CD8-positive, alpha-beta memory T cell (primary cell): ENCODE data around the gene MED7. TPM values are rescaled to one million over a fixed set of nuclear protein-coding genes. Genes with fewer than 3 reads are reported as not detected.

Experiments used
- CTCF ChIA-PET: fragments of 350-600 bp; sonication (Branson Sonifier 250); formaldehyde crosslinking; loops from one replicate; lab custom pipeline; 2021; ENCODE audit warnings: antibody characterized with exemption; lab: Charles Lee
- POLR2A ChIA-PET: fragments of 350-600 bp; sonication (Branson Sonifier 250); formaldehyde crosslinking; loops from one replicate; lab custom pipeline; 2021; ENCODE audit warnings: antibody characterized with exemption; lab: Charles Lee
- DNase-seq, 5 donors: peaks; one replicate each; pipeline versions ENCODE4 v3.0.0 to v3.0.0-alpha.2; 2020 to 2022; ENCODE audit warnings: mixed read lengths in 1 of 5
- H3K27ac ChIP-seq: one replicate; pipeline ENCODE4 v1.7.0; 2013; ENCODE audit warnings: low read depth, mild to moderate bottlenecking, low read length, moderate library complexity
- H3K27me3 ChIP-seq: 2 replicates; pipeline ENCODE4 v1.7.0; 2013; ENCODE audit warnings: low read length, mild to moderate bottlenecking; ENCODE audit not compliant: insufficient read depth, poor library complexity, severe bottlenecking
- H3K36me3 ChIP-seq: 2 replicates; pipeline ENCODE4 v1.7.0; 2013; ENCODE audit warnings: mild to moderate bottlenecking, low read length, moderate library complexity; ENCODE audit not compliant: insufficient read depth
- H3K4me1 ChIP-seq: 2 replicates; pipeline ENCODE4 v1.7.0; 2013; ENCODE audit warnings: mild to moderate bottlenecking, low read length, moderate library complexity; ENCODE audit not compliant: insufficient read depth
- H3K4me3 ChIP-seq: 2 replicates; pipeline ENCODE4 v1.7.0; 2013; ENCODE audit warnings: mild to moderate bottlenecking, low read length
- H3K9me3 ChIP-seq: 2 replicates; pipeline ENCODE4 v1.7.0; 2013; ENCODE audit warnings: mild to moderate bottlenecking, low read length
- H3K27ac Mint-ChIP-seq, 8 donors: one replicate each; pipeline ENCODE4 v1.8.0; 2020 to 2021; ENCODE audit warnings: mixed read lengths in 8 of 8, mild to moderate bottlenecking in 6 of 8, inconsistent platforms in 3 of 8, moderate library complexity in 3 of 8
- H3K27me3 Mint-ChIP-seq, 2 donors: one replicate each; pipeline ENCODE4 v1.8.0; 2020 to 2021; ENCODE audit warnings: mixed read lengths in 2 of 2, mild to moderate bottlenecking in 1 of 2, moderate library complexity in 1 of 2
- H3K36me3 Mint-ChIP-seq, 3 donors: one replicate each; pipeline ENCODE4 v1.8.0; 2020 to 2021; ENCODE audit warnings: mixed read lengths in 3 of 3, inconsistent platforms in 1 of 3, mild to moderate bottlenecking in 1 of 3
- H3K4me1 Mint-ChIP-seq, 3 donors: one replicate each; pipeline ENCODE4 v1.8.0; 2020 to 2021; ENCODE audit warnings: mixed read lengths in 3 of 3, inconsistent platforms in 1 of 3, mild to moderate bottlenecking in 1 of 3
- H3K4me3 Mint-ChIP-seq, 7 donors: one replicate each; pipeline ENCODE4 v1.8.0; 2020 to 2021; ENCODE audit warnings: mixed read lengths in 7 of 7, mild to moderate bottlenecking in 6 of 7, moderate library complexity in 4 of 7, inconsistent platforms in 2 of 7
- H3K9me3 Mint-ChIP-seq, 5 donors: one replicate each; pipeline ENCODE4 v1.8.0; 2020 to 2022; ENCODE audit warnings: mixed read lengths in 5 of 5, mild to moderate bottlenecking in 3 of 5, moderate library complexity in 2 of 5, inconsistent platforms in 1 of 5
- polyA plus RNA-seq: library from polyadenylated mRNA; unstranded; fragments of 300-500 nt; fragmentation: Illumina TruSeq; gene quantifications from one replicate; pipeline ENCODE4 v1.2.3, GENCODE V29; 2021
- total RNA-seq, 2 experiments: library from RNA; stranded (reverse); gene quantifications; one replicate each; pipeline ENCODE4 v1.2.3, GENCODE V29; 2021

The MED7 gene
- total and polyA plus RNA-seq, 3 experiments from 2014 or later = 12.6 to 15.7 (median 14.7) TPM

- Histone ChIP-seq H3K27me3 (no peaks in the 10 kb centered on the region), H3K4me1 (peaks cover 36% of the 10 kb centered on the region), H3K9me3 (no peaks in the 10 kb centered on the region), H3K36me3 (no peaks in the 10 kb centered on the region), H3K4me3 (peak overlapping the region; percentile 37), H3K27ac (no peak overlapping the region)
- peaks cover 44 to 74% (median 64%) of the 10 kb centered on the region in 3 donors for H3K4me1 Mint-ChIP-seq
- CTCF ChIA-PET = interaction anchor here (0.8 to 2.0 kb wide), 5 partner anchors 8 to 55 kb away, joined by 3 to 8 read pairs (median 4); partner anchors contain the start of gene ITK
- H3K4me3 Mint-ChIP-seq = peak overlapping the region in 6 of 7 donors; percentile 43 to 70 (median 58)
- peaks cover 0 to 5% (median 0%) of the 10 kb centered on the region in 5 donors for H3K9me3 Mint-ChIP-seq
- peak overlapping the region; percentile 31 to 96 (median 91) for H3K27ac Mint-ChIP-seq
- H3K27me3 Mint-ChIP-seq = no peaks in the 10 kb centered on the region
- POLR2A ChIA-PET = interaction anchor here (0.6 to 1.5 kb wide), 4 partner anchors 8 to 90 kb away, joined by 3 to 7 read pairs (median 4); partner anchors contain the start of gene ITK
- peak; percentile 52 to 81 (median 74) for DNase-seq
- peaks cover 0 to 8% (median 0%) of the 10 kb centered on the region in 3 donors for H3K36me3 Mint-ChIP-seq
Measured at GRCh38 chr5:157172403-157172802, 29.7 kb upstream of the MED7 start.

GRCh38 chr5:157168286-157168685 is 25.6 kb upstream of the MED7 start:
- no peaks in the 10 kb centered on the region for H3K9me3 ChIP-seq
- Mint-ChIP-seq H3K27ac (peak overlapping the region in 3 of 8 donors; percentile 66 to 77 (median 70)), H3K27me3 (no peaks in the 10 kb centered on the region), H3K4me3 (peak overlapping the region in 1 of 7 donors; percentile 32), H3K9me3 (peaks cover 0 to 5% (median 0%) of the 10 kb centered on the region in 5 donors), H3K4me1 (peaks cover 46 to 74% (median 55%) of the 10 kb centered on the region in 3 donors), H3K36me3 (peaks cover 0 to 8% (median 0%) of the 10 kb centered on the region in 3 donors)
- ChIA-PET POLR2A (interaction anchor here (0.6 to 1.1 kb wide), 3 partner anchors 11 to 15 kb away, joined by 3 to 4 read pairs (median 3); no protein-coding TSS in a partner anchor), CTCF (interaction anchor here (1.0 to 1.9 kb wide), 8 partner anchors 9 to 104 kb away, joined by 3 to 14 read pairs (median 4); no protein-coding TSS in a partner anchor)
- H3K4me3 ChIP-seq = no peak overlapping the region
- no peaks in the 10 kb centered on the region for H3K36me3 ChIP-seq
- no peak for DNase-seq
- H3K27me3 ChIP-seq = no peaks in the 10 kb centered on the region
- no peak overlapping the region for H3K27ac ChIP-seq
- peaks cover 39% of the 10 kb centered on the region for H3K4me1 ChIP-seq

- Histone ChIP-seq H3K4me1 (peaks cover 28% of the 10 kb centered on the region), H3K9me3 (no peaks in the 10 kb centered on the region), H3K36me3 (no peaks in the 10 kb centered on the region), H3K27ac (no peak overlapping the region), H3K4me3 (no peak overlapping the region), H3K27me3 (no peaks in the 10 kb centered on the region)
- Mint-ChIP-seq H3K36me3 (peaks cover 0 to 8% (median 0%) of the 10 kb centered on the region in 3 donors), H3K27ac (peak overlapping the region; percentile 44 to 96 (median 84)), H3K4me1 (peaks cover 37 to 71% (median 52%) of the 10 kb centered on the region in 3 donors), H3K9me3 (peaks cover 0 to 5% (median 0%) of the 10 kb centered on the region in 5 donors), H3K27me3 (no peaks in the 10 kb centered on the region), H3K4me3 (peak overlapping the region in 6 of 7 donors; percentile 42 to 74 (median 59))
- ChIA-PET POLR2A (interaction anchor here (0.7 to 1.1 kb wide), 5 partner anchors 12 to 33 kb away, joined by 3 to 5 read pairs (median 3); no protein-coding TSS in a partner anchor), CTCF (interaction anchor here (1.0 to 1.9 kb wide), 11 partner anchors 10 to 105 kb away, joined by 3 to 14 read pairs (median 3); no protein-coding TSS in a partner anchor)
- DNase-seq = no peak
Measured at GRCh38 chr5:157167214-157167621, 24.6 kb upstream of the MED7 start.

- Histone ChIP-seq H3K27ac (no peak within 1 kb of the TSS), H3K9me3 (no peaks in the 10 kb centered on the region), H3K36me3 (no peaks in the 10 kb centered on the region), H3K4me3 (no peak within 1 kb of the TSS), H3K27me3 (no peaks in the 10 kb centered on the region), H3K4me1 (peaks cover 21% of the 10 kb centered on the region)
- POLR2A ChIA-PET = interaction anchor here (0.6 to 0.9 kb wide), 2 partner anchors 17 to 98 kb away, joined by 3 to 4 read pairs; no protein-coding TSS in a partner anchor
- peaks cover 0 to 8% (median 0%) of the 10 kb centered on the region in 3 donors for H3K36me3 Mint-ChIP-seq
- peaks cover 31 to 66% (median 49%) of the 10 kb centered on the region in 3 donors for H3K4me1 Mint-ChIP-seq
- peak within 1 kb of the TSS in 4 of 7 donors; percentile 21 to 70 (median 59) for H3K4me3 Mint-ChIP-seq
- peak within 1 kb of the TSS in 7 of 8 donors; percentile 44 to 89 (median 75) for H3K27ac Mint-ChIP-seq
- peaks cover 0 to 5% (median 0%) of the 10 kb centered on the region in 5 donors for H3K9me3 Mint-ChIP-seq
- DNase-seq = no peak
- CTCF ChIA-PET = interaction anchor here (1.0 to 1.9 kb wide), 10 partner anchors 9 to 106 kb away, joined by 3 to 14 read pairs (median 4); no protein-coding TSS in a partner anchor
- H3K27me3 Mint-ChIP-seq = no peaks in the 10 kb centered on the region
Measured at GRCh38 chr5:157166214-157167213, 23.8 kb upstream of the MED7 start, which contains the start of gene GARIN3. Gene GARIN3, minus strand, starts transcription at chr5:157166264. Its CDS starts 96 bp downstream, at chr5:157166168.

GRCh38 chr5:157165668-157166067 is 23.0 kb upstream of the MED7 start:
- DNase-seq = no peak
- H3K4me3 ChIP-seq = no peak overlapping the region
- peaks cover 21% of the 10 kb centered on the region for H3K4me1 ChIP-seq
- H3K4me3 Mint-ChIP-seq = no peak overlapping the region
- no peaks in the 10 kb centered on the region for H3K27me3 ChIP-seq
- CTCF ChIA-PET = no interaction called here
- peaks cover 0 to 5% (median 0%) of the 10 kb centered on the region in 5 donors for H3K9me3 Mint-ChIP-seq
- peaks cover 0 to 8% (median 0%) of the 10 kb centered on the region in 3 donors for H3K36me3 Mint-ChIP-seq
- no peak overlapping the region for H3K27ac ChIP-seq
- H3K9me3 ChIP-seq = no peaks in the 10 kb centered on the region
- POLR2A ChIA-PET = interaction anchor here (0.6 kb wide), 1 partner anchor 99 kb away, joined by 3 read pairs; no protein-coding TSS in a partner anchor
- H3K36me3 ChIP-seq = no peaks in the 10 kb centered on the region
- H3K4me1 Mint-ChIP-seq = peaks cover 30 to 65% (median 48%) of the 10 kb centered on the region in 3 donors
- H3K27ac Mint-ChIP-seq = peak overlapping the region in 2 of 8 donors; percentile 3 to 44
- H3K27me3 Mint-ChIP-seq = no peaks in the 10 kb centered on the region

- no peaks in the 10 kb centered on the region for H3K36me3 ChIP-seq
- ChIA-PET CTCF (no interaction called here), POLR2A (no interaction called here)
- no peak overlapping the region for H3K4me3 ChIP-seq
- H3K27me3 Mint-ChIP-seq = no peaks in the 10 kb centered on the region
- DNase-seq = no peak
- no peak overlapping the region for H3K4me3 Mint-ChIP-seq
- peaks cover 0 to 8% (median 0%) of the 10 kb centered on the region in 3 donors for H3K36me3 Mint-ChIP-seq
- no peaks in the 10 kb centered on the region for H3K27me3 ChIP-seq
- H3K4me1 Mint-ChIP-seq = peaks cover 29 to 64% (median 50%) of the 10 kb centered on the region in 3 donors
- no peak overlapping the region for H3K27ac ChIP-seq
- peak overlapping the region in 2 of 8 donors; percentile 27 to 44 for H3K27ac Mint-ChIP-seq
- no peaks in the 10 kb centered on the region for H3K9me3 ChIP-seq
- H3K4me1 ChIP-seq = peaks cover 21% of the 10 kb centered on the region
- H3K9me3 Mint-ChIP-seq = peaks cover 0 to 3% (median 0%) of the 10 kb centered on the region in 5 donors
Measured at GRCh38 chr5:157165261-157165660, 22.6 kb upstream of the MED7 start.

- Histone ChIP-seq H3K4me3 (no peak overlapping the region), H3K27me3 (no peaks in the 10 kb centered on the region), H3K9me3 (no peaks in the 10 kb centered on the region), H3K36me3 (no peaks in the 10 kb centered on the region), H3K27ac (no peak overlapping the region), H3K4me1 (peaks cover 28% of the 10 kb centered on the region)
- ChIA-PET CTCF (no interaction called here), POLR2A (no interaction called here)
- peaks cover 36 to 66% (median 58%) of the 10 kb centered on the region in 3 donors for H3K4me1 Mint-ChIP-seq
- no peak overlapping the region for H3K4me3 Mint-ChIP-seq
- no peaks in the 10 kb centered on the region for H3K27me3 Mint-ChIP-seq
- no peaks in the 10 kb centered on the region for H3K9me3 Mint-ChIP-seq
- no peak for DNase-seq
- H3K27ac Mint-ChIP-seq = no peak overlapping the region
- peaks cover 0 to 4% (median 0%) of the 10 kb centered on the region in 3 donors for H3K36me3 Mint-ChIP-seq
Measured at GRCh38 chr5:157164521-157164920, 21.9 kb upstream of the MED7 start.
